Measurements from ENCODE around the gene PHLDB1.

- TF ChIP-seq POLR2A (IDR thresholded peaks at IDR 0.05) (no peak), CTCF (IDR thresholded peaks at IDR 0.05) (no peak), EP300 (IDR thresholded peaks at IDR 0.05) (no peak)
Observed at GRCh38 chr11:118643142-118643994, 36.0 kb downstream of the PHLDB1 start.
